Adrenal gland (tissue), 5 donors: Measurements from ENCODE around the gene TBC1D9B.

Source experiments
- POLR2A ChIP-seq, 2 donors: fragments of 450-650 bp; IDR thresholded peaks; one replicate each; pipeline ENCODE4 v1.6.1; 2017; ENCODE audit warnings: antibody characterized with exemption in 2 of 2, mild to moderate bottlenecking in 2 of 2, moderate library complexity in 1 of 2
- TF ChIP-seq, protein P1 (sequence below), 6 experiments: fragments of 450-650 bp in 4 of 6; fragments of 200-600 bp in 2 of 6; sonication (generic) in 1 of 6; IDR thresholded peaks; 1 replicate in 5 of 6; 2 replicates in 1 of 6; pipeline versions ENCODE4 v1.5.1 to v1.8.0; 2016 to 2021; ENCODE audit warnings: antibody characterized with exemption in 6 of 6, mild to moderate bottlenecking in 2 of 6, moderate library complexity in 1 of 6
- donor health status: DM: no; HTN: no; CAD: no.

DNA sequence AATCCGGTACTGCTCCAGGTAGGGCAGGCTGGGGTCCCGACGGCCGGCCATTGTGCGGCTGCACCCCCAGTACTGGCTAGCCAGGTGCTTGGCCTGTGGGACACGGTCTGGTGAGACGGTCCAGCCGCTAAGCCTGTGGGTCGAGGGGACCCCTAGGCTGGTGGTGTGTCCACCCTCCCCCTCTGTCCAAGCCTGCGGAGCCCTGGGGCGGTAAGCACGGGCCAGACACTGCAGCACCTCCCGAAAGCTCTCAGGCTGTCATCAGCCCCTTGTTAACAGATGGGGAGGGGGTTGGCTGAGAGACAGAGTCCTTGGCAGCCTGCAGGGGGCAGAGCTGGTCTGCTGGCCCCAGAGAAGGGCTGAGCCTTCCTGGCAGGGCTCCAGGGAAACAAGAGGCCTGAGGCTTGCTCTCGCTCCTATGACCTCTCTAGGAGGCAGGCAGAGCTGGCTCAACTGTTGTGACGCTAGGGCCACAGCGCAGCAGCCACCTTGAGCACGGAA is 37.2 kb downstream of the TBC1D9B start:
- TF ChIP-seq, protein P1, sequence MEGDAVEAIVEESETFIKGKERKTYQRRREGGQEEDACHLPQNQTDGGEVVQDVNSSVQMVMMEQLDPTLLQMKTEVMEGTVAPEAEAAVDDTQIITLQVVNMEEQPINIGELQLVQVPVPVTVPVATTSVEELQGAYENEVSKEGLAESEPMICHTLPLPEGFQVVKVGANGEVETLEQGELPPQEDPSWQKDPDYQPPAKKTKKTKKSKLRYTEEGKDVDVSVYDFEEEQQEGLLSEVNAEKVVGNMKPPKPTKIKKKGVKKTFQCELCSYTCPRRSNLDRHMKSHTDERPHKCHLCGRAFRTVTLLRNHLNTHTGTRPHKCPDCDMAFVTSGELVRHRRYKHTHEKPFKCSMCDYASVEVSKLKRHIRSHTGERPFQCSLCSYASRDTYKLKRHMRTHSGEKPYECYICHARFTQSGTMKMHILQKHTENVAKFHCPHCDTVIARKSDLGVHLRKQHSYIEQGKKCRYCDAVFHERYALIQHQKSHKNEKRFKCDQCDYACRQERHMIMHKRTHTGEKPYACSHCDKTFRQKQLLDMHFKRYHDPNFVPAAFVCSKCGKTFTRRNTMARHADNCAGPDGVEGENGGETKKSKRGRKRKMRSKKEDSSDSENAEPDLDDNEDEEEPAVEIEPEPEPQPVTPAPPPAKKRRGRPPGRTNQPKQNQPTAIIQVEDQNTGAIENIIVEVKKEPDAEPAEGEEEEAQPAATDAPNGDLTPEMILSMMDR (IDR thresholded peaks at IDR 0.05): peak in 4 of 6 experiments; percentile 50 to 66 (median 54)
- no peak for TF ChIP-seq POLR2A (IDR thresholded peaks at IDR 0.05)
